Endometrial microvascular endothelial cells (primary cell): ENCODE data around the gene G6PD. TPM values are rescaled to one million over a fixed set of nuclear protein-coding genes. Genes with fewer than 3 reads are reported as not detected.

Experiments
- total RNA-seq: library from RNA; depleted of rRNA; stranded (reverse); fragments of >200 nt; gene quantifications from one replicate; pipeline ENCODE4 v1.2.3, GENCODE V29; 2015; ENCODE audit errors: inconsistent ontology term

The G6PD gene
- total RNA-seq, 1 donor from 2014 or later, result 85.4 TPM

Other genes starting within 250 kb of the G6PD start
- gene FLNA, start 172.2 kb downstream of the G6PD start, total RNA-seq, result 1,820 TPM
- gene EMD, start 167.6 kb downstream of the G6PD start, total RNA-seq, result 67.0 TPM
- 7,561 TPM for gene RPL10, start 148.5 kb downstream of the G6PD start, total RNA-seq
- 138 TPM for gene DNASE1L1, start 137.6 kb downstream of the G6PD start, total RNA-seq
- 36.1 TPM for gene TAFAZZIN, start 135.3 kb downstream of the G6PD start, total RNA-seq
- gene ATP6AP1, start 118.2 kb downstream of the G6PD start, total RNA-seq, result 108 TPM
- gene GDI1, start 109.7 kb downstream of the G6PD start, total RNA-seq, result 110 TPM
- gene FAM50A, start 102.7 kb downstream of the G6PD start, total RNA-seq, result 34.3 TPM
- 8.9 TPM for gene PLXNA3, start 88.6 kb downstream of the G6PD start, total RNA-seq
- gene LAGE3, start 67.6 kb downstream of the G6PD start, total RNA-seq, result 30.1 TPM
- 59.1 TPM for gene UBL4A, start 60.2 kb downstream of the G6PD start, total RNA-seq
- gene SLC10A3, start 56.2 kb downstream of the G6PD start, total RNA-seq, result 33.6 TPM
- 44.4 TPM for gene FAM3A, start 30.6 kb downstream of the G6PD start, total RNA-seq
- 27.7 TPM for gene IKBKG, start 774 bp upstream of the G6PD start, total RNA-seq
- gene CTAG1A, start 38.3 kb upstream of the G6PD start, total RNA-seq, result not detected
- gene CTAG1B, start 72.4 kb upstream of the G6PD start, total RNA-seq, result not detected
- gene CTAG2, start 106.7 kb upstream of the G6PD start, total RNA-seq, result not detected
- gene GAB3, start 204.2 kb upstream of the G6PD start, total RNA-seq, result 4.3 TPM
- 56.6 TPM for gene DKC1, start 216.0 kb upstream of the G6PD start, total RNA-seq